LNCAP (cell line): Measurements from ENCODE around the gene ANKS6.

Experiments used
- CTCF ChIP-seq: fragments of 450-650 bp; IDR thresholded peaks from 2 replicates; pipeline ENCODE4 v1.5.1; 2017; ENCODE audit warnings: mild to moderate bottlenecking

Gene ANKS6

GRCh38 chr9:98745470-98745869, 50.9 kb downstream of the ANKS6 start:
- TF ChIP-seq CTCF, result no peak

GRCh38 chr9:98743818-98744611, 52.3 kb downstream of the ANKS6 start:
- no peak for TF ChIP-seq CTCF

GRCh38 chr9:98743329-98743728, 53.0 kb downstream of the ANKS6 start:
- no peak for TF ChIP-seq CTCF

- TF ChIP-seq CTCF, result no peak
Observed at GRCh38 chr9:98742325-98743280, 53.8 kb downstream of the ANKS6 start.

GRCh38 chr9:98740226-98740881, 56.0 kb downstream of the ANKS6 start:
- no peak for TF ChIP-seq CTCF

GRCh38 chr9:98738741-98739140, 57.6 kb downstream of the ANKS6 start:
- TF ChIP-seq CTCF, result no peak

GRCh38 chr9:98736226-98736625, 60.1 kb downstream of the ANKS6 start:
- TF ChIP-seq CTCF, result no peak
